CD4-positive, CD25-positive, alpha-beta regulatory T cell (primary cell): ENCODE results near the gene ADAM12. TPM values are rescaled to one million over a fixed set of nuclear protein-coding genes. Genes with fewer than 3 reads are reported as not detected.

Source experiments
- ATAC-seq, 2 donors: fragments of 150-1000 bp; cut with Tn5 transposase; one replicate each; pipeline ENCODE4 v1.10.0; 2021; ENCODE audit warnings: low read depth in 2 of 2, moderate number of reproducible peaks in 2 of 2, moderate library complexity in 1 of 2
- DNase-seq, 3 donors: peaks; one replicate each; pipeline versions ENCODE4 v3.0.0 to v3.0.0-alpha.2; 2012 to 2022; ENCODE audit warnings: mixed read lengths in 1 of 3
- H3K27ac ChIP-seq: one replicate; pipeline ENCODE4 v1.7.0; 2013; ENCODE audit warnings: mild to moderate bottlenecking, low read length; ENCODE audit not compliant: insufficient read depth, poor library complexity, severe bottlenecking
- H3K27me3 ChIP-seq: one replicate; pipeline ENCODE4 v1.7.0; 2013; ENCODE audit warnings: low read length; ENCODE audit not compliant: control insufficient read depth, insufficient read depth
- H3K36me3 ChIP-seq: one replicate; pipeline ENCODE4 v1.7.0; 2013; ENCODE audit warnings: mild to moderate bottlenecking, low read length, moderate library complexity; ENCODE audit not compliant: control insufficient read depth, insufficient read depth
- H3K4me1 ChIP-seq: 2 replicates; pipeline ENCODE4 v1.7.0; 2013; ENCODE audit warnings: mild to moderate bottlenecking, low read length; ENCODE audit not compliant: insufficient read depth, control insufficient read depth, poor library complexity, severe bottlenecking
- H3K4me3 ChIP-seq: one replicate; pipeline ENCODE4 v1.7.0; 2013; ENCODE audit warnings: low read depth, mild to moderate bottlenecking, low read length, moderate library complexity
- H3K9me3 ChIP-seq, 2 experiments: 1 replicate in 1 of 2; 2 replicates in 1 of 2; pipeline ENCODE4 v1.7.0; 2013; ENCODE audit warnings: low read length in 2 of 2, mild to moderate bottlenecking in 1 of 2, moderate library complexity in 1 of 2; ENCODE audit not compliant: control insufficient read depth in 2 of 2
- H3K27ac Mint-ChIP-seq, 3 donors: one replicate each; pipeline ENCODE4 v1.8.0; 2020 to 2022; ENCODE audit warnings: mild to moderate bottlenecking in 3 of 3, mixed read lengths in 3 of 3, moderate library complexity in 2 of 3
- H3K27me3 Mint-ChIP-seq: one replicate; pipeline ENCODE4 v1.8.0; 2022; ENCODE audit warnings: mild to moderate bottlenecking, mixed read lengths
- H3K36me3 Mint-ChIP-seq: one replicate; pipeline ENCODE4 v1.8.0; 2020; ENCODE audit warnings: mixed read lengths
- H3K4me1 Mint-ChIP-seq, 4 donors: one replicate each; pipeline ENCODE4 v1.8.0; 2020 to 2022; ENCODE audit warnings: mixed read lengths in 4 of 4, mild to moderate bottlenecking in 1 of 4
- H3K4me3 Mint-ChIP-seq, 4 donors: one replicate each; pipeline ENCODE4 v1.8.0; 2020 to 2022; ENCODE audit warnings: mild to moderate bottlenecking in 4 of 4, mixed read lengths in 4 of 4, moderate library complexity in 3 of 4
- H3K9me3 Mint-ChIP-seq, 7 donors: one replicate each; pipeline ENCODE4 v1.8.0; 2020 to 2022; ENCODE audit warnings: mixed read lengths in 7 of 7, mild to moderate bottlenecking in 3 of 7, moderate library complexity in 2 of 7
- polyA plus RNA-seq, 4 donors: library from polyadenylated mRNA; unstranded; fragments of 300-500 nt; fragmentation: Illumina TruSeq; gene quantifications; one replicate each; pipeline ENCODE4 v1.2.3, GENCODE V29; 2021
- total RNA-seq: library from RNA; stranded (reverse); gene quantifications from one replicate; pipeline ENCODE4 v1.2.3, GENCODE V29; 2022

ADAM12 gene
- total and polyA plus RNA-seq, 5 donors from 2014 or later: 1.3 to 3.8 (median 1.9) TPM

DNA sequence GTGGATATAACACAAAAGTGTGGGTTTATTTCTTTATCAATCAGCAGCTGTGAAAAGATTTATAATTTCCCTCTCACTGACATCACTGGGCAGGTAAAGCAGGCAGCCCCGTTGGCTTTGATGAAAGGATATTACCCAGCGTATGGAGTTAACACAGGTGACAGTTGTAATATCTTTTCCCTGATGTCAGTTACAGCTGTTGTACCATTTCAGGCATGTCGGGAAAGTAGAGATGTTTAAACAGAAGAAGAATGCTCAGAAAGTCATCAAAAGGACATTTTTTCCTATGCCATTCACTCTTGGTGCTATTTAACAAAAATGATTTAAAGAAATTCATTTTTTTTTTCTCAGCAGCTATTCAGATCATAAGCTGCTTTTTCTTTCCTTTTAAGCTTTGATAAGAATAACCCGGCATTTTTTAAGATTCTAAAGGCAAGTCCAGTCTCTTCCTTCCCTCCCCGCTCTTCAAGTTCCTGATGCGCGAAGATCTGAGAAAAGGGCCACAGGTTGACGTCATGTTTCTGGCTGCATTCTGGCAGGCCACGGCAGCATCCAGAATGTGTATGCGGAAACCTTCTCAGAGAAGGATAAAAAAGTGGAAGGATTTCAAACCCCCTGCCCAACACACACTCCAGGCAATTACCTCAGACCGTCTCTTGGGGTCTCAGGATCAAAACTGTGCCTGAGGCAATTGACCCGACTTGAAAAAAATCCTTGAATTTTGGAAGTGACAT, 32.5 kb upstream of the ADAM12 start:
- ATAC-seq (no peak), DNase-seq (no peak)
- Histone ChIP-seq H3K36me3 (no peaks in the 10 kb centered on the region), H3K27ac (no peak overlapping the region), H3K27me3 (no peaks in the 10 kb centered on the region), H3K4me3 (no peak overlapping the region), H3K9me3 (peaks cover 11 to 20% of the 10 kb centered on the region in 2 experiments), H3K4me1 (no peaks in the 10 kb centered on the region)
- Mint-ChIP-seq H3K4me1 (no peaks in the 10 kb centered on the region), H3K27me3 (no peaks in the 10 kb centered on the region), H3K4me3 (no peak overlapping the region), H3K9me3 (peaks cover 0 to 38% (median 8%) of the 10 kb centered on the region in 7 donors), H3K36me3 (no peaks in the 10 kb centered on the region), H3K27ac (no peak overlapping the region)

DNA sequence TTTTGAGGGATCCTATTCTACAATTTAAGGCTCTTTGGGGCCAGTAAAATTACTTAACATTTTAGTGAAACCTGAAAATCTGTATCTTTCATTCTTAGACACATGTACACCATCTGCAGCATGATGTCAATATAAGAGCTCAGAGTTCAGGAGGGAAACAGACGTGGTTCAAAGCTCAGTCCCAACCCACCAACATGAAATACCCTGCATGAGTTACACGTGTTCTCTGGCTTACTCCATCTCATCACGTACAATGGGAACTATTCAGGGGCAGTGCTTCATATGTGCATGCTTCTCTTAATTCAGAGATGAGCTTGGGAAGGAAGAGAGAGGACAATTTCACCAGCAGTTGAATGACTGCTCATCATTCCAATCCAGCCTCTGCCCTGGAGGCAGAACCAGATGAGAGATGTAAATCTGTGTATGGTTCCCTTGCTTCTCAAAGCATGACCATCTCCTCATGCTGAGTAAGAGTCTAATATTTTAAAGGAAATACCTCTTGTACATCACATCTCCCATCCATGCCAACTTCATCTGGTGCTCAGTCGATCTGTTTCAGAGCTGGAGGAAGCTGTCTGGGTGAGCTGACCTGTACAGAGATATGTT, 29.0 kb upstream of the ADAM12 start:
- H3K4me1 ChIP-seq: no peaks in the 10 kb centered on the region
- no peak overlapping the region for H3K4me3 ChIP-seq
- Mint-ChIP-seq H3K9me3 (peaks cover 0 to 20% (median 2%) of the 10 kb centered on the region in 7 donors), H3K36me3 (no peaks in the 10 kb centered on the region), H3K27me3 (no peaks in the 10 kb centered on the region), H3K27ac (no peak overlapping the region), H3K4me3 (no peak overlapping the region), H3K4me1 (no peaks in the 10 kb centered on the region)
- H3K9me3 ChIP-seq: peaks cover 0 to 7% of the 10 kb centered on the region in 2 experiments
- H3K36me3 ChIP-seq: no peaks in the 10 kb centered on the region
- ATAC-seq: no peak
- no peaks in the 10 kb centered on the region for H3K27me3 ChIP-seq
- no peak for DNase-seq
- H3K27ac ChIP-seq: no peak overlapping the region

DNA sequence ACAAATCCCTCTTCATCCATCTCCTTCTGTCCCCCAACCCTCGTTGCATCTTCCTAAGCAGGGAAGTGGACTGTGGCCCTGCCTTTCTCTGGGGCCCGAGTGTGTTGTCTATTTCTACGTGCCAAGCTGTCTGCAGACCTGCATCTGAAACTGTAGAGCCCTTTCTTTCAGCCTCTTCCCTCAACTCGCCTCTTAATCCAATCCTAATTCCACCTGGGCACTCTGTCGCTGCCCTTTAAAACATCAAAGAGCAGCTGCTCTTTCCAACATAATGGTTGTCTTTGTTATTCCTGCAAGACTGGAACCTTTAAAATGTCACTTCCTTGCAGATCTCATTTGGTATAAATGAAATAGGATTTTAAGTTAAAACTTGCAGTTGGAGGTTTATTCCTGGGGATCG, 21.5 kb upstream of the ADAM12 start:
- no peak overlapping the region for H3K27ac ChIP-seq
- H3K27me3 Mint-ChIP-seq: peaks cover 19% of the 10 kb centered on the region
- H3K36me3 Mint-ChIP-seq: no peaks in the 10 kb centered on the region
- H3K4me1 ChIP-seq: no peaks in the 10 kb centered on the region
- ATAC-seq (no peak), DNase-seq (no peak)
- H3K4me3 Mint-ChIP-seq: no peak overlapping the region
- H3K36me3 ChIP-seq: no peaks in the 10 kb centered on the region
- H3K4me3 ChIP-seq: no peak overlapping the region
- H3K27me3 ChIP-seq: peaks cover 2% of the 10 kb centered on the region
- no peaks in the 10 kb centered on the region for H3K9me3 ChIP-seq
- H3K9me3 Mint-ChIP-seq: peaks cover 0 to 4% (median 0%) of the 10 kb centered on the region in 7 donors
- no peak overlapping the region for H3K27ac Mint-ChIP-seq
- peaks cover 0 to 2% (median 0%) of the 10 kb centered on the region in 4 donors for H3K4me1 Mint-ChIP-seq

DNA sequence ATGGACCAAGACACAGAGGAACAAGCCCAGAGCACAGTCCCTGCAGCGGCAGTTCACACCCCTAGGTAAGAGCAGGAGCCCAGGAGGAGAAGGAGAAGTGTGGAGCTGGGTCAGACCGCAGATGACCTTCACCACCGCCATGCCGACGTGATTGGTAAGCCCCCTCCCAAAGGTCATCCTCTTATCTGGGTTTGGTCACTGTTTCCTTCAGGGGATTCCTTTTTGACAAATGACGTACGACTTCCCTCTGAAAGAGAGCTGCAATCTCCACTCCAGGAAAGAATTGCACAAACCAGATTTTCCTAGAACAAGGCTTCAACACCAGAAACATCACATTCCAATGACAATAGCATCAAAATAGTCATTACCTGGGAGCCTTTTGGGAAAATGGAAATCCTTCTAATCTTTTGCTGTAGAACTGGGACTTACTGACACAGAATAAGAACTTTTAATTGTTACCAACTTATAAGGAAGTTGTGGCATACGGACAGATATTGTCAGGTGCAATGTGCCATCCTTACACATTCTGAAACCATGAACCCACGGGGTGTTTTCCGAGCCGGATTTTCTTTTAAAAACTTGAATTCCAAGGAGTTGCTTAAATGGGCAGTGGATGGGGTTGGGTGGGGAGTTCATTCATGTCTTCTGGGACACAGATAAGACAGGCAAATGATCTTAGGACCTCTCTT, 20.8 kb upstream of the ADAM12 start:
- peaks cover 0 to 4% (median 0%) of the 10 kb centered on the region in 7 donors for H3K9me3 Mint-ChIP-seq
- H3K4me1 Mint-ChIP-seq: peaks cover 0 to 2% (median 0%) of the 10 kb centered on the region in 4 donors
- no peaks in the 10 kb centered on the region for H3K9me3 ChIP-seq
- no peak overlapping the region for H3K27ac Mint-ChIP-seq
- H3K27me3 ChIP-seq: peaks cover 2% of the 10 kb centered on the region
- DNase-seq (no peak), ATAC-seq (no peak)
- H3K4me3 Mint-ChIP-seq: no peak overlapping the region
- H3K36me3 Mint-ChIP-seq: no peaks in the 10 kb centered on the region
- H3K27me3 Mint-ChIP-seq: peaks cover 19% of the 10 kb centered on the region
- H3K4me1 ChIP-seq: no peaks in the 10 kb centered on the region
- H3K36me3 ChIP-seq: no peaks in the 10 kb centered on the region
- no peak overlapping the region for H3K4me3 ChIP-seq
- no peak overlapping the region for H3K27ac ChIP-seq

DNA sequence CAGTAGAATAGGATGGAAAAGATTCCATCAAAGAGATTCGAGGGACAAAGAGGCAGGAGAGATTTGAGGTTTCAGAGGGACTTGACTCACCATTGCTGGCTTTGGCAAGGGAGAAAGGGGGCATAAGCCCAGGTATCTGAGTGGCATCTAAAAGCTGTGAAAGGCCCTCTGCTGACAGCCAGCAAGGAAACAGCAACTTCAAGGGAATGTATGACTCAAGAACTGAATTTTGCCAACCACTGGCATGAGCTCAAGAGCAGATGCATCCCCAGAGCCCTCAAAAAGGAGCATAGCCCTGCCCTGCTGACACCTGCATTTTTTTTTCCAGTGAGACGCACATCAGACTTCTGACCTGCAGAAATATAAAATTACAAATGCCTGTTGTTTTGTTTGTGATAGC, 19.6 kb upstream of the ADAM12 start:
- Mint-ChIP-seq H3K4me3 (no peak overlapping the region), H3K27ac (no peak overlapping the region), H3K4me1 (peaks cover 0 to 2% (median 0%) of the 10 kb centered on the region in 4 donors), H3K27me3 (peaks cover 19% of the 10 kb centered on the region), H3K9me3 (peaks cover 0 to 4% (median 0%) of the 10 kb centered on the region in 7 donors), H3K36me3 (no peaks in the 10 kb centered on the region)
- Histone ChIP-seq H3K36me3 (no peaks in the 10 kb centered on the region), H3K9me3 (no peaks in the 10 kb centered on the region), H3K27ac (no peak overlapping the region), H3K4me1 (no peaks in the 10 kb centered on the region), H3K27me3 (peaks cover 2% of the 10 kb centered on the region), H3K4me3 (no peak overlapping the region)
- ATAC-seq: no peak
- DNase-seq: no peak

DNA sequence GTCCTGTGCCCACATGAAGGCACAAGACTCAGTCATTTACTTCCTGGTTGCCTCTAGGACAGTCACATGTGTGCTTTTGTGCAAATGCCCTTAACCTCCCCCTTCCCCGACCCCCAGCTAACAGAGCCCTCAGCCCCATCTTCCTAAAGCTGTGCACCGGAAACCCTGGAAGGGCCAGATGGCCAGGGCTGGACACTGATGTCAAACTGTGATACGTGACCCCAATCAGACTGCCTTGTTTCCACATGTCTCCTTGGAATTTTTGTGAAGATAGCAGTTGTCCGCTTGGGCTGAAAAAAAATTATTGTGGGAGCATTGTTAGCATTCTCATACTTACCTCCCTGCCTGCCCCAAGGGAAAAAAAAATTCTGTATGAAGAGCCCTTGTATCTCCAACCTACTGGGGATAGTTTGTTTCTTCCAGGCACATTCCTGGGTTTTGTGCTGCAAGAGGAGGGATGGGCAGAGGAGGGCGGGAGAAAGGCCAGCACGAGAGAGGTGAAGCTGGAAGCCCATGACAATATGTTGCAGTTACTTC, 17.0 kb upstream of the ADAM12 start:
- Mint-ChIP-seq H3K9me3 (peaks cover 0 to 4% (median 0%) of the 10 kb centered on the region in 7 donors), H3K4me1 (peaks cover 0 to 2% (median 0%) of the 10 kb centered on the region in 4 donors), H3K27ac (no peak overlapping the region), H3K27me3 (peaks cover 9% of the 10 kb centered on the region), H3K4me3 (no peak overlapping the region), H3K36me3 (no peaks in the 10 kb centered on the region)
- Histone ChIP-seq H3K27ac (no peak overlapping the region), H3K4me1 (no peaks in the 10 kb centered on the region), H3K36me3 (no peaks in the 10 kb centered on the region), H3K9me3 (no peaks in the 10 kb centered on the region), H3K27me3 (peaks cover 2% of the 10 kb centered on the region), H3K4me3 (no peak overlapping the region)
- DNase-seq (no peak), ATAC-seq (no peak)

DNA sequence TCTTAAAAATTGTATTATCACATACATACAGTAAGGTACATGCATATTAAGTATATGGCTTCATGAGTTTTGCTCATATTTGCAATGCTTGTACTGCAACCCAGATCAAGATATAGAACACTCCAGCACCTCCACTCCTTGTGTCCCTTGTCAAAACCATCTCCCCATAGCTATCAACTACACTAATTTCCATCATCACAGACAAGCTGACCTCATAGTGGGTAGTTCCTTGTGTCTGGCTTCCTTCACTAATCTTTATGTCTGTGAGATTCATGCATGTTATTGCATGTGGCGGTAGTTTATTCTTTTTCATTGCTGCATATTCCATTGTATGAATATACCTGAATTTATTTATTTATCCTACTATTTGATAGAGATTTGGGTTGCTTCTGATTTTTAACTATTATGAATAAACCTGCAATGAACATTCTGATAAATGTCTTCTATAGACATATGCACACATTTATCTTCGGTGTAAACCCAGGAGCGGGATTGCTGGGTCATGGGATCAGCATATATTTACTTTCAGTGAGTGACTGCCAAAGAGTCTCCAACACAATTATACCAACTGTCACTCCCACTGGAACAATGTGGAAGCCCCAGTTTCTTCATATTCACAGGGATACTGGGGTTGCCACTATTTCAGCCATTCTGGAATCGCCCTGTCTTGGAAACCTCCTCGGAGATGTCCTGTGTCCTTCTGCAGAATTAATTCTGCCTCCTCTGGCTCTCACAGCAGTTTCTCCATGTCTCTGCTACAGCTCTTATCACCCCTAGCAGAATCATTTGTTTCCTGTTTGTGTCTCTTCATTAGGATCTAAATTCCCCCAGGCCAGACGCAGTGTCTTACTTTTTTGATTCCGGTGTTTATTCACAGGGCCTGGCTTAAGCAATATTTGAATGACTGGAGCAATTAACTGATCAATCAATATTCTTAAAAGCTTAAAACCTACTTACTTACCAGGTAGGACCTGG, 14.7 kb upstream of the ADAM12 start:
- Histone ChIP-seq H3K27ac (no peak overlapping the region), H3K9me3 (no peaks in the 10 kb centered on the region), H3K4me1 (no peaks in the 10 kb centered on the region), H3K4me3 (no peak overlapping the region), H3K36me3 (no peaks in the 10 kb centered on the region), H3K27me3 (no peaks in the 10 kb centered on the region)
- no peak for ATAC-seq
- Mint-ChIP-seq H3K36me3 (no peaks in the 10 kb centered on the region), H3K27ac (no peak overlapping the region), H3K27me3 (peaks cover 4% of the 10 kb centered on the region), H3K9me3 (peaks cover 0 to 4% (median 0%) of the 10 kb centered on the region in 7 donors), H3K4me1 (no peaks in the 10 kb centered on the region), H3K4me3 (no peak overlapping the region)
- DNase-seq: no peak
